Smooth muscle cell of the brain vasculature (primary cell): ENCODE data around the gene PLPPR2.
"Not testable (repeated sequence)": the region's sequence is repeated elsewhere in the genome, so short reads cannot be mapped to it uniquely, and the experiment has no call there.

Experiments used
- DNase-seq: peaks from one replicate; pipeline ENCODE4 v3.0.0-alpha.2; 2012; ENCODE audit warnings: low read depth, low spot score

PLPPR2 gene

GRCh38 chr19:11401808-11402543 is 46.7 kb downstream of the PLPPR2 start:
- no peak for DNase-seq

- no peak for DNase-seq
Measured at GRCh38 chr19:11404588-11405222, 49.5 kb downstream of the PLPPR2 start.

- DNase-seq = no peak
Measured at GRCh38 chr19:11405846-11406643, 50.8 kb downstream of the PLPPR2 start.

- DNase-seq = not testable (repeated sequence)
Measured at GRCh38 chr19:11406703-11407236, 51.5 kb downstream of the PLPPR2 start.

GRCh38 chr19:11408591-11408990 is 53.4 kb downstream of the PLPPR2 start:
- no peak for DNase-seq

- DNase-seq = no peak
Measured at GRCh38 chr19:11410682-11411081, 55.5 kb downstream of the PLPPR2 start.

- DNase-seq = no peak
Measured at GRCh38 chr19:11414544-11414943, 59.3 kb downstream of the PLPPR2 start.
